H1 (cell line): ENCODE measurements around the gene ZBTB20. TPM values are rescaled to one million over a fixed set of nuclear protein-coding genes. Genes with fewer than 3 reads are reported as not detected.

ENCODE experiments used
- CTCF ChIA-PET: fragments of 300-600 bp; sonication (Branson Sonifier 250); formaldehyde crosslinking; loops from one replicate; lab custom pipeline; 2021; ENCODE audit not compliant: partially characterized antibody; lab: Charles Lee
- POLR2A ChIA-PET: fragments of 300-600 bp; sonication (Branson Sonifier 250); formaldehyde crosslinking; loops from one replicate; lab custom pipeline; 2021; ENCODE audit warnings: inconsistent platforms; ENCODE audit not compliant: partially characterized antibody; lab: Charles Lee
- DNase-seq, 2 experiments: peaks; one replicate each; pipeline versions ENCODE4 v3.0.0 to v3.0.0-alpha.2; 2010 to 2022; ENCODE audit warnings: low spot score in 2 of 2, low read depth in 1 of 2, mixed read lengths in 1 of 2
- FAIRE-seq: peaks from 2 replicates; lab custom pipeline; 2011; peaks lifted over from hg19 to GRCh38; lab: Jason Lieb, UNC
- H2AFZ ChIP-seq: 2 replicates; pipeline ENCODE4 v1.8.1; 2012; ENCODE audit warnings: low read length, inconsistent platforms
- H2AK5ac ChIP-seq: 2 replicates; pipeline ENCODE4 v1.6.1; 2013; ENCODE audit warnings: low read depth, low read length
- H2BK120ac ChIP-seq: replicated peaks from 2 replicates; pipeline ENCODE3; 2013; ENCODE audit warnings: low read depth, low read length, inconsistent platforms
- H2BK12ac ChIP-seq: 2 replicates; pipeline ENCODE4 v1.6.1; 2013; ENCODE audit warnings: low read depth, low read length
- H2BK15ac ChIP-seq: 2 replicates; pipeline ENCODE4 v1.6.1; 2013; ENCODE audit warnings: low read length
- H2BK20ac ChIP-seq: 2 replicates; pipeline ENCODE4 v1.6.1; 2013; ENCODE audit warnings: low read length
- H2BK5ac ChIP-seq: 2 replicates; pipeline ENCODE4 v1.6.1; 2013; ENCODE audit warnings: low read depth, low read length
- H3K14ac ChIP-seq: 2 replicates; pipeline ENCODE4 v1.6.1; 2013; ENCODE audit warnings: inconsistent platforms; ENCODE audit not compliant: insufficient read length
- H3K18ac ChIP-seq: 2 replicates; pipeline ENCODE4 v1.6.1; 2013; ENCODE audit warnings: low read length; ENCODE audit errors: extremely low read depth
- H3K23ac ChIP-seq: 2 replicates; pipeline ENCODE4 v1.6.1; 2013; ENCODE audit warnings: inconsistent platforms; ENCODE audit not compliant: insufficient read length
- H3K23me2 ChIP-seq: 2 replicates; pipeline ENCODE4 v1.6.1; 2013; ENCODE audit warnings: low read depth, low read length
- H3K27ac ChIP-seq: 2 replicates; pipeline ENCODE4 v1.6.1; 2011; ENCODE audit warnings: low read depth, low read length, inconsistent platforms
- H3K27me3 ChIP-seq, 4 experiments: replicated peaks in 1 of 4; 1 replicate in 1 of 4; 2 replicates in 3 of 4; pipeline versions ENCODE4 v1.6.1 to v1.8.1; 2011 to 2013; ENCODE audit warnings: low read length in 3 of 4, mild to moderate bottlenecking in 3 of 4, inconsistent platforms in 2 of 4, mixed read lengths in 2 of 4, moderate library complexity in 1 of 4; ENCODE audit not compliant: control insufficient read depth in 3 of 4, insufficient read depth in 3 of 4; ENCODE audit errors: extremely low read depth in 1 of 4
- H3K36me3 ChIP-seq, 4 experiments: 2 replicates each; pipeline versions ENCODE4 v1.6.1 to v1.8.1; 2011 to 2013; ENCODE audit warnings: mild to moderate bottlenecking in 4 of 4, low read length in 3 of 4, moderate library complexity in 2 of 4, control low read depth in 1 of 4, inconsistent platforms in 1 of 4; ENCODE audit not compliant: insufficient read depth in 4 of 4, control insufficient read depth in 2 of 4
- H3K4ac ChIP-seq: replicated peaks from 2 replicates; pipeline ENCODE3; 2013; ENCODE audit warnings: low read length, low read depth, mixed read lengths, inconsistent platforms; ENCODE audit not compliant: insufficient read length
- H3K4me1 ChIP-seq, 4 experiments: replicated peaks in 1 of 4; 1 replicate in 1 of 4; 2 replicates in 3 of 4; pipeline versions ENCODE4 v1.6.1 to v1.8.1; 2011 to 2013; ENCODE audit warnings: low read length in 3 of 4, inconsistent platforms in 2 of 4, mixed read lengths in 1 of 4; ENCODE audit not compliant: insufficient read depth in 4 of 4, control insufficient read depth in 3 of 4
- H3K4me2 ChIP-seq, 2 experiments: 2 replicates each; pipeline versions ENCODE4 v1.6.1 to v1.8.1; 2011 to 2013; ENCODE audit warnings: low read depth in 2 of 2, low read length in 2 of 2, control low read depth in 1 of 2, inconsistent platforms in 1 of 2, mild to moderate bottlenecking in 1 of 2; ENCODE audit not compliant: insufficient read depth in 1 of 2
- H3K4me3 ChIP-seq, 4 experiments: fragments of 200-600, 300-600 bp in 1 of 4; sonication (generic), shearing (Covaris generic), sonication (Bioruptor Twin) in 1 of 4; 2 replicates each; pipeline versions ENCODE4 v1.5.1 to v1.8.1; 2011 to 2016; ENCODE audit warnings: low read length in 4 of 4, low read depth in 3 of 4, control low read depth in 2 of 4, inconsistent platforms in 2 of 4, mild to moderate bottlenecking in 2 of 4, mixed read lengths in 1 of 4, moderate library complexity in 1 of 4; ENCODE audit not compliant: insufficient read depth in 2 of 4; ENCODE audit errors: extremely low read depth in 1 of 4
- H3K56ac ChIP-seq: replicated peaks from 2 replicates; pipeline ENCODE3; 2013; ENCODE audit warnings: low read depth, mild to moderate bottlenecking, mixed read lengths, low read length, inconsistent platforms; ENCODE audit not compliant: insufficient read length
- H3K79me1 ChIP-seq: 2 replicates; pipeline ENCODE4 v1.6.1; 2013; ENCODE audit warnings: low read depth, low read length, control low read depth
- H3K79me2 ChIP-seq, 2 experiments: 2 replicates each; pipeline versions ENCODE4 v1.6.1 to v1.8.1; 2012 to 2013; ENCODE audit warnings: low read length in 2 of 2, mild to moderate bottlenecking in 2 of 2, inconsistent platforms in 1 of 2; ENCODE audit not compliant: insufficient read depth in 2 of 2, control insufficient read depth in 1 of 2
- H3K9ac ChIP-seq, 4 experiments: replicated peaks in 1 of 4; 1 replicate in 1 of 4; 2 replicates in 3 of 4; pipeline versions ENCODE4 v1.6.1 to v1.8.1; 2011 to 2013; ENCODE audit warnings: low read depth in 3 of 4, low read length in 3 of 4, control low read depth in 2 of 4, mild to moderate bottlenecking in 2 of 4, moderate library complexity in 2 of 4, inconsistent platforms in 1 of 4; ENCODE audit errors: extremely low read depth in 1 of 4
- H3K9me3 ChIP-seq, 2 experiments: 2 replicates each; pipeline versions ENCODE4 v1.6.1 to v1.8.1; 2012 to 2013; ENCODE audit warnings: mild to moderate bottlenecking in 2 of 2, moderate library complexity in 2 of 2, control low read depth in 1 of 2, inconsistent platforms in 1 of 2, low read depth in 1 of 2, low read length in 1 of 2, mixed read lengths in 1 of 2; ENCODE audit not compliant: insufficient read depth in 2 of 2
- H4K20me1 ChIP-seq, 2 experiments: replicated peaks in 1 of 2; 2 replicates each; pipeline versions ENCODE3 to v1.8.1; 2011 to 2013; ENCODE audit warnings: inconsistent platforms in 2 of 2, low read length in 2 of 2, mild to moderate bottlenecking in 1 of 2; ENCODE audit not compliant: insufficient read depth in 2 of 2, control insufficient read depth in 1 of 2
- H4K5ac ChIP-seq: 2 replicates; pipeline ENCODE4 v1.6.1; 2013; ENCODE audit warnings: low read length, low read depth, mixed read lengths, inconsistent platforms; ENCODE audit not compliant: insufficient read length
- H4K8ac ChIP-seq: 2 replicates; pipeline ENCODE4 v1.8.0; 2013; ENCODE audit warnings: mild to moderate bottlenecking, moderate library complexity, low read length, inconsistent platforms; ENCODE audit not compliant: insufficient read depth; ENCODE audit errors: extremely low read depth
- H4K91ac ChIP-seq: replicated peaks from 2 replicates; pipeline ENCODE3; 2013; ENCODE audit warnings: low read length, mixed read lengths, inconsistent platforms; ENCODE audit not compliant: insufficient read length
- CHD2 ChIP-seq: IDR thresholded peaks from 2 replicates; pipeline ENCODE4 v1.6.1; 2012; ENCODE audit warnings: low read length, improper control_type of control experiment
- CTCF ChIP-seq, 3 experiments: IDR thresholded peaks; 1 replicate in 2 of 3; 2 replicates in 1 of 3; pipeline versions ENCODE4 v1.5.1 to v1.6.1; 2011; ENCODE audit warnings: low read length in 3 of 3, mild to moderate bottlenecking in 3 of 3, inconsistent platforms in 2 of 3, low read depth in 1 of 3, moderate library complexity in 1 of 3; ENCODE audit not compliant: insufficient read depth in 1 of 3; ENCODE audit errors: control extremely low read depth in 1 of 3
- GABPA ChIP-seq: IDR thresholded peaks from 2 replicates; pipeline ENCODE4 v1.6.1; 2011; ENCODE audit warnings: mild to moderate bottlenecking, low read length, moderate library complexity, borderline replicate concordance; ENCODE audit not compliant: insufficient read depth
- GTF2F1 ChIP-seq: IDR thresholded peaks from 2 replicates; pipeline ENCODE4 v1.6.1; 2012; ENCODE audit warnings: low read depth, low read length, improper control_type of control experiment, borderline replicate concordance
- JUND ChIP-seq: IDR thresholded peaks from 2 replicates; pipeline ENCODE4 v1.6.1; 2011; ENCODE audit warnings: mild to moderate bottlenecking, improper control_type of control experiment, low read length
- KDM5A ChIP-seq: fragments of 200-600 bp; IDR thresholded peaks from 2 replicates; pipeline ENCODE4 v1.7.1; 2012; ENCODE audit warnings: mild to moderate bottlenecking, low read length, inconsistent platforms, mixed read lengths
- MAFK ChIP-seq: IDR thresholded peaks from 2 replicates; pipeline ENCODE4 v1.6.1; 2012; ENCODE audit warnings: low read depth, mild to moderate bottlenecking, improper control_type of control experiment, low read length
- NRF1 ChIP-seq: IDR thresholded peaks from 2 replicates; pipeline ENCODE4 v1.6.1; 2011; ENCODE audit warnings: mild to moderate bottlenecking, low read depth, low read length, improper control_type of control experiment
- PHF8 ChIP-seq: fragments of 200-600 bp; sonication (generic); conservative IDR thresholded peaks from 2 replicates; pipeline ENCODE4 v1.7.1; 2012; ENCODE audit warnings: low read depth, mild to moderate bottlenecking, inconsistent platforms, low read length, moderate library complexity
- RAD21 ChIP-seq, 2 experiments: IDR thresholded peaks in 1 of 2; conservative IDR thresholded peaks in 1 of 2; 2 replicates each; pipeline ENCODE4 v1.6.1; 2011; ENCODE audit warnings: low read depth in 2 of 2, low read length in 2 of 2, improper control_type of control experiment in 1 of 2, inconsistent platforms in 1 of 2, mild to moderate bottlenecking in 1 of 2, moderate library complexity in 1 of 2
- RBBP5 ChIP-seq: IDR thresholded peaks from 2 replicates; pipeline ENCODE4 v1.7.1; 2012; ENCODE audit warnings: low read depth, mild to moderate bottlenecking, inconsistent platforms, low read length, moderate library complexity, borderline replicate concordance
- SRF ChIP-seq: IDR thresholded peaks from 2 replicates; pipeline ENCODE4 v1.6.1; 2011; ENCODE audit warnings: mild to moderate bottlenecking, low read depth, low read length, moderate library complexity
- WGBS, 2 experiments: shearing (Covaris generic) in 1 of 2; methylation state at CpG; one replicate each; pipeline versions ENCODE4 v1.1.6 to v1.1.7; 2013 to 2015; ENCODE audit warnings: low lambda C conversion rate in 2 of 2, mixed read lengths in 2 of 2, inconsistent platforms in 1 of 2, low coverage in 1 of 2, missing lambda C conversion rate in 1 of 2; ENCODE audit not compliant: insufficient replicate concordance in 2 of 2, insufficient coverage in 1 of 2, insufficient read length in 1 of 2; ENCODE audit errors: extremely low coverage in 1 of 2, missing lambda C conversion rate in 1 of 2; 5-methylcytosine and 5-hydroxymethylcytosine counted together
- polyA plus RNA-seq, 7 experiments: library from polyadenylated mRNA; depleted of rRNA in 3 of 7; stranded (reverse) in 5 of 7; unstranded in 2 of 7; fragments of >200 nt in 5 of 7; fragments of 200-250 nt in 2 of 7; gene quantifications; 1 replicate in 5 of 7; 2 replicates in 1 of 7; 4 replicates in 1 of 7; pipeline versions ENCODE4 v1.2.1 to v1.2.3, GENCODE V29; 2011 to 2013; ENCODE audit warnings: missing spikeins in 2 of 7, mixed read lengths in 2 of 7
- total RNA-seq: library from RNA; stranded (reverse); fragmentation: NEBNext Ultra II Directional; extraction: Animal tissue kit (Norgen Biotek cat#: 25700); gene quantifications from 2 replicates; pipeline ENCODE4 v1.2.1, GENCODE V29; 2021

ZBTB20 gene
- total and polyA plus RNA-seq, 2 of the 8 experiments (the other 6 are each of a cell fraction or from before 2014, with no cell fraction given) = 0.35 to 1.3 TPM

GRCh38 chr3:114709102-114709501 is 438.0 kb downstream of the ZBTB20 start:
- no peak overlapping the region for H3K4me2 ChIP-seq
- POLR2A ChIA-PET = no interaction called here
- TF ChIP-seq KDM5A = no peak
- TF ChIP-seq CTCF (IDR thresholded peaks at IDR 0.05; ENCODE audit: control extremely low read depth in 1 of 3, insufficient read depth in 1 of 3, low read depth in 1 of 3, low read length in 3 of 3) = no peak
- no peak for TF ChIP-seq SRF
- no peak for TF ChIP-seq RBBP5
- TF ChIP-seq MAFK = no peak
- TF ChIP-seq RAD21 (IDR thresholded peaks at IDR 0.05 in 1 of 2, conservative IDR thresholded peaks at IDR 0.05 in 1 of 2; ENCODE audit: low read depth in 2 of 2, low read length in 2 of 2) = no peak
- TF ChIP-seq GABPA = no peak
- TF ChIP-seq CHD2 = no peak
- TF ChIP-seq GTF2F1 = no peak
- TF ChIP-seq NRF1 = no peak
- TF ChIP-seq PHF8 = no peak
- no peak for TF ChIP-seq JUND

More at GRCh38 chr3:114709102-114709501, 438.0 kb downstream of the ZBTB20 start:
- Histone ChIP-seq H3K27me3 (no peaks in the 10 kb centered on the region), H3K79me1 (no peaks in the 10 kb centered on the region), H3K18ac (no peak overlapping the region), H3K79me2 (no peaks in the 10 kb centered on the region), H3K9ac (no peak overlapping the region), H3K9me3 (no peaks in the 10 kb centered on the region), H3K4me3 (no peak overlapping the region), H4K20me1 (no peaks in the 10 kb centered on the region), H2BK20ac (no peak overlapping the region), H2BK120ac (no peak overlapping the region), H4K91ac (no peak overlapping the region), H2AFZ (no peak overlapping the region), H3K4ac (no peak overlapping the region), H2BK15ac (no peak overlapping the region), H3K14ac (no peak overlapping the region), H4K5ac (no peak overlapping the region), H3K23me2 (no peaks in the 10 kb centered on the region), H4K8ac (no peak overlapping the region), H3K56ac (no peak overlapping the region), H3K23ac (no peak overlapping the region), H2AK5ac (no peak overlapping the region), H2BK5ac (no peak overlapping the region), H3K4me1 (peaks cover 0 to 4% (median 3%) of the 10 kb centered on the region in 4 experiments; a peak in 5 of 7 replicates), H2BK12ac (no peak overlapping the region), H3K36me3 (no peaks in the 10 kb centered on the region), H3K27ac (no peak overlapping the region)
- CTCF ChIA-PET = interaction anchor here (0.7 kb wide), 1 partner anchor 182 kb away, joined by 3 read pairs; no protein-coding TSS in a partner anchor
- WGBS, 2 experiments = 100% methylated on average over 1 of the region's 1 CpG; no CpG with 5 or more reads in 1 of the 2 experiments
- FAIRE-seq (no peak), DNase-seq (no peak)
